Measurements from ENCODE around the gene TNFRSF25. TPM values are rescaled to one million over a fixed set of nuclear protein-coding genes. Genes with fewer than 3 reads are reported as not detected.

Gene TNFRSF25
- total and polyA plus RNA-seq, 2 experiments from 2014 or later: 13.6 to 25.3 TPM

DNA sequence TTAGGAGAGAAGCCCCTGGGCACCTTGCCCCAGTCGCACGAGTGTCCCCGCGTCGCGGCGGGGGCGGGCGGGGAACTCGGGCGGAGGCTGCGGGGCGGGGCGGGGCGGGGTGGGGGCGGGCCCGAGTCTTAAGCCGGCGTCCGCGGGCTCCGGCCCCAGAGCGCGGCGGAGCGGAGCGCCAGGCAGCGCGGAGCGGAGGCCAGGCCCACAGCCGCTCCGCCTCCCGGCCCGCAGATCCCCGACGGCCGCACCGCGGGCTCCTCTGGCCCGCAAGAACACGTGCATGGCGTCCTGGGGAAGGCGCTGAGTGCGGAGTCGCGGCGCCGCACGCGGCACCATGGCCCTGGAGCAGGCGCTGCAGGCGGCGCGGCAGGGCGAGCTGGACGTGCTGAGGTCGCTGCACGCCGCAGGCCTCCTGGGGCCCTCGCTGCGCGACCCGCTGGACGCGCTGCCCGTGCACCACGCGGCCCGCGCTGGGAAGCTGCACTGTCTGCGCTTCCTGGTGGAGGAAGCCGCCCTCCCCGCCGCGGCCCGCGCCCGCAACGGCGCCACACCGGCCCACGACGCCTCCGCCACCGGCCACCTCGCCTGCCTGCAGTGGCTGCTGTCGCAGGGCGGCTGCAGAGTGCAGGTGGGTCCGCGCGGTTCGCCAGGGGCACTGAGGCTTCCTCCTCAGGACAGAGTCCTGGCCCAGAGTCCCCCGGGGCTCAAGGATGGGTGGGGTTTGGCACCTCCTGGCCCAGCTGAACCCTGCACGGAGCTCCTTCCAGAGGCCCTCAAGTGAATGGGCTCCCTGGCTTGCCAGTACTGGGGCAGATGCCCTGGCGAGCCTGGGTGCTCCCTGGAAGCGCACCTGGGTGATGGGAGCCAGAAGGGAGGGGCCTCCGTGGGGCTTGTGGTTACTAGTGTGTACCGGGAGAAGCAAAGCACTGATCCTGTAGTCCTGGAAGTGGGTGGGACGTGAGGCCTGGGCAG, 41.1 kb downstream of the TNFRSF25 start, which contains the start of gene ESPN:
Gene ESPN, plus strand, starts transcription at position 158 of the 975 bp plus-strand sequence. Its CDS starts 180 bp downstream, at position 338.
- no peak for TF ChIP-seq POLR2AphosphoS5 (IDR thresholded peaks at IDR 0.05; ENCODE audit: low read depth)
- TF ChIP-seq, protein P1, sequence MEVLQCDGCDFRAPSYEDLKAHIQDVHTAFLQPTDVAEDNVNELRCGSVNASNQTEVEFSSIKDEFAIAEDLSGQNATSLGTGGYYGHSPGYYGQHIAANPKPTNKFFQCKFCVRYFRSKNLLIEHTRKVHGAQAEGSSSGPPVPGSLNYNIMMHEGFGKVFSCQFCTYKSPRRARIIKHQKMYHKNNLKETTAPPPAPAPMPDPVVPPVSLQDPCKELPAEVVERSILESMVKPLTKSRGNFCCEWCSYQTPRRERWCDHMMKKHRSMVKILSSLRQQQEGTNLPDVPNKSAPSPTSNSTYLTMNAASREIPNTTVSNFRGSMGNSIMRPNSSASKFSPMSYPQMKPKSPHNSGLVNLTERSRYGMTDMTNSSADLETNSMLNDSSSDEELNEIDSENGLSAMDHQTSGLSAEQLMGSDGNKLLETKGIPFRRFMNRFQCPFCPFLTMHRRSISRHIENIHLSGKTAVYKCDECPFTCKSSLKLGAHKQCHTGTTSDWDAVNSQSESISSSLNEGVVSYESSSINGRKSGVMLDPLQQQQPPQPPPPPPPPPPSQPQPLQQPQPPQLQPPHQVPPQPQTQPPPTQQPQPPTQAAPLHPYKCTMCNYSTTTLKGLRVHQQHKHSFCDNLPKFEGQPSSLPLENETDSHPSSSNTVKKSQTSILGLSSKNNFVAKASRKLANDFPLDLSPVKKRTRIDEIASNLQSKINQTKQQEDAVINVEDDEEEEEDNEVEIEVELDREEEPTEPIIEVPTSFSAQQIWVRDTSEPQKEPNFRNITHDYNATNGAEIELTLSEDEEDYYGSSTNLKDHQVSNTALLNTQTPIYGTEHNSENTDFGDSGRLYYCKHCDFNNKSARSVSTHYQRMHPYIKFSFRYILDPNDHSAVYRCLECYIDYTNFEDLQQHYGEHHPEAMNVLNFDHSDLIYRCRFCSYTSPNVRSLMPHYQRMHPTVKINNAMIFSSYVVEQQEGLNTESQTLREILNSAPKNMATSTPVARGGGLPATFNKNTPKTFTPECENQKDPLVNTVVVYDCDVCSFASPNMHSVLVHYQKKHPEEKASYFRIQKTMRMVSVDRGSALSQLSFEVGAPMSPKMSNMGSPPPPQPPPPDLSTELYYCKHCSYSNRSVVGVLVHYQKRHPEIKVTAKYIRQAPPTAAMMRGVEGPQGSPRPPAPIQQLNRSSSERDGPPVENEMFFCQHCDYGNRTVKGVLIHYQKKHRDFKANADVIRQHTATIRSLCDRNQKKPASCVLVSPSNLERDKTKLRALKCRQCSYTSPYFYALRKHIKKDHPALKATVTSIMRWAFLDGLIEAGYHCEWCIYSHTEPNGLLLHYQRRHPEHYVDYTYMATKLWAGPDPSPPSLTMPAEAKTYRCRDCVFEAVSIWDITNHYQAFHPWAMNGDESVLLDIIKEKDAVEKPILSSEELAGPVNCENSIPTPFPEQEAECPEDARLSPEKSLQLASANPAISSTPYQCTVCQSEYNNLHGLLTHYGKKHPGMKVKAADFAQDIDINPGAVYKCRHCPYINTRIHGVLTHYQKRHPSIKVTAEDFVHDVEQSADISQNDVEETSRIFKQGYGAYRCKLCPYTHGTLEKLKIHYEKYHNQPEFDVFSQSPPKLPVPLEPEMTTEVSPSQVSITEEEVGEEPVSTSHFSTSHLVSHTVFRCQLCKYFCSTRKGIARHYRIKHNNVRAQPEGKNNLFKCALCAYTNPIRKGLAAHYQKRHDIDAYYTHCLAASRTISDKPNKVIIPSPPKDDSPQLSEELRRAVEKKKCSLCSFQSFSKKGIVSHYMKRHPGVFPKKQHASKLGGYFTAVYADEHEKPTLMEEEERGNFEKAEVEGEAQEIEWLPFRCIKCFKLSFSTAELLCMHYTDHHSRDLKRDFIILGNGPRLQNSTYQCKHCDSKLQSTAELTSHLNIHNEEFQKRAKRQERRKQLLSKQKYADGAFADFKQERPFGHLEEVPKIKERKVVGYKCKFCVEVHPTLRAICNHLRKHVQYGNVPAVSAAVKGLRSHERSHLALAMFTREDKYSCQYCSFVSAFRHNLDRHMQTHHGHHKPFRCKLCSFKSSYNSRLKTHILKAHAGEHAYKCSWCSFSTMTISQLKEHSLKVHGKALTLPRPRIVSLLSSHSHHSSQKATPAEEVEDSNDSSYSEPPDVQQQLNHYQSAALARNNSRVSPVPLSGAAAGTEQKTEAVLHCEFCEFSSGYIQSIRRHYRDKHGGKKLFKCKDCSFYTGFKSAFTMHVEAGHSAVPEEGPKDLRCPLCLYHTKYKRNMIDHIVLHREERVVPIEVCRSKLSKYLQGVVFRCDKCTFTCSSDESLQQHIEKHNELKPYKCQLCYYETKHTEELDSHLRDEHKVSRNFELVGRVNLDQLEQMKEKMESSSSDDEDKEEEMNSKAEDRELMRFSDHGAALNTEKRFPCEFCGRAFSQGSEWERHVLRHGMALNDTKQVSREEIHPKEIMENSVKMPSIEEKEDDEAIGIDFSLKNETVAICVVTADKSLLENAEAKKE (CRISPR knock-in tag; IDR thresholded peaks at IDR 0.05): no peak
- TF ChIP-seq NANOG (IDR thresholded peaks at IDR 0.05; ENCODE audit: borderline replicate concordance): no peak
- TF ChIP-seq EZH2 (IDR thresholded peaks at IDR 0.05; ENCODE audit: low read depth, unreplicated experiment): peak; percentile 24
- peak; percentile 76 for TF ChIP-seq EZH2phosphoT487 (IDR thresholded peaks at IDR 0.05; ENCODE audit: unreplicated experiment)
- TF ChIP-seq STAT1 (IDR thresholded peaks at IDR 0.05; ENCODE audit: unreplicated experiment): no peak
- TF ChIP-seq, protein P2, sequence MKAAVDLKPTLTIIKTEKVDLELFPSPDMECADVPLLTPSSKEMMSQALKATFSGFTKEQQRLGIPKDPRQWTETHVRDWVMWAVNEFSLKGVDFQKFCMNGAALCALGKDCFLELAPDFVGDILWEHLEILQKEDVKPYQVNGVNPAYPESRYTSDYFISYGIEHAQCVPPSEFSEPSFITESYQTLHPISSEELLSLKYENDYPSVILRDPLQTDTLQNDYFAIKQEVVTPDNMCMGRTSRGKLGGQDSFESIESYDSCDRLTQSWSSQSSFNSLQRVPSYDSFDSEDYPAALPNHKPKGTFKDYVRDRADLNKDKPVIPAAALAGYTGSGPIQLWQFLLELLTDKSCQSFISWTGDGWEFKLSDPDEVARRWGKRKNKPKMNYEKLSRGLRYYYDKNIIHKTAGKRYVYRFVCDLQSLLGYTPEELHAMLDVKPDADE (IDR thresholded peaks at IDR 0.05): no peak
- no peak for TF ChIP-seq JUNB (IDR thresholded peaks at IDR 0.05; ENCODE audit: unreplicated experiment)
- no peak for TF ChIP-seq ZNF114 (CRISPR knock-in tag; IDR thresholded peaks at IDR 0.05)
- no peak for TF ChIP-seq CREB1 (CRISPR knock-in tag; IDR thresholded peaks at IDR 0.05; ENCODE audit: low read depth)
- no peak for TF ChIP-seq ZNF331 (CRISPR knock-in tag; IDR thresholded peaks at IDR 0.05; ENCODE audit: low read depth)
- TF ChIP-seq CTCF (conservative IDR thresholded peaks at IDR 0.05; ENCODE audit: low read depth in 2 of 2): no peak
- TF ChIP-seq, protein P3, sequence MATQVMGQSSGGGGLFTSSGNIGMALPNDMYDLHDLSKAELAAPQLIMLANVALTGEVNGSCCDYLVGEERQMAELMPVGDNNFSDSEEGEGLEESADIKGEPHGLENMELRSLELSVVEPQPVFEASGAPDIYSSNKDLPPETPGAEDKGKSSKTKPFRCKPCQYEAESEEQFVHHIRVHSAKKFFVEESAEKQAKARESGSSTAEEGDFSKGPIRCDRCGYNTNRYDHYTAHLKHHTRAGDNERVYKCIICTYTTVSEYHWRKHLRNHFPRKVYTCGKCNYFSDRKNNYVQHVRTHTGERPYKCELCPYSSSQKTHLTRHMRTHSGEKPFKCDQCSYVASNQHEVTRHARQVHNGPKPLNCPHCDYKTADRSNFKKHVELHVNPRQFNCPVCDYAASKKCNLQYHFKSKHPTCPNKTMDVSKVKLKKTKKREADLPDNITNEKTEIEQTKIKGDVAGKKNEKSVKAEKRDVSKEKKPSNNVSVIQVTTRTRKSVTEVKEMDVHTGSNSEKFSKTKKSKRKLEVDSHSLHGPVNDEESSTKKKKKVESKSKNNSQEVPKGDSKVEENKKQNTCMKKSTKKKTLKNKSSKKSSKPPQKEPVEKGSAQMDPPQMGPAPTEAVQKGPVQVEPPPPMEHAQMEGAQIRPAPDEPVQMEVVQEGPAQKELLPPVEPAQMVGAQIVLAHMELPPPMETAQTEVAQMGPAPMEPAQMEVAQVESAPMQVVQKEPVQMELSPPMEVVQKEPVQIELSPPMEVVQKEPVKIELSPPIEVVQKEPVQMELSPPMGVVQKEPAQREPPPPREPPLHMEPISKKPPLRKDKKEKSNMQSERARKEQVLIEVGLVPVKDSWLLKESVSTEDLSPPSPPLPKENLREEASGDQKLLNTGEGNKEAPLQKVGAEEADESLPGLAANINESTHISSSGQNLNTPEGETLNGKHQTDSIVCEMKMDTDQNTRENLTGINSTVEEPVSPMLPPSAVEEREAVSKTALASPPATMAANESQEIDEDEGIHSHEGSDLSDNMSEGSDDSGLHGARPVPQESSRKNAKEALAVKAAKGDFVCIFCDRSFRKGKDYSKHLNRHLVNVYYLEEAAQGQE (IDR thresholded peaks at IDR 0.05; ENCODE audit: unreplicated experiment): no peak
- H3K4me1 ChIP-seq (ENCODE audit: insufficient read depth): peaks cover 7% of the 10 kb centered on the region; the same call in 1 of the 2 replicates
- no peaks in the 10 kb centered on the region for H3K36me3 ChIP-seq (ENCODE audit: insufficient read depth)
- peak within 1 kb of the TSS; percentile 51 for H3K4me3 ChIP-seq
- ATAC-seq: peak; percentile 14
- peaks cover 14% of the 10 kb centered on the region; the same call in 2 of the 3 replicates for H3K4me1 Mint-ChIP-seq
- H3K36me3 Mint-ChIP-seq (ENCODE audit: low read depth): no peaks in the 10 kb centered on the region
- no peaks in the 10 kb centered on the region for H4K20me1 ChIP-seq (replicated peaks; ENCODE audit: insufficient read depth)
- peaks cover 75% of the 10 kb centered on the region for H3K27me3 ChIP-seq (ENCODE audit: insufficient read depth)
- no peaks in the 10 kb centered on the region for H3K9me2 ChIP-seq (ENCODE audit: insufficient read depth)
- H3K4me2 ChIP-seq: peak within 1 kb of the TSS; percentile 80
- H3K4me3 Mint-ChIP-seq: peak within 1 kb of the TSS; percentile 57
- DNase-seq (ENCODE audit: low spot score): peak; percentile 60
- no peak within 1 kb of the TSS for H3K27ac Mint-ChIP-seq
- H3K27me3 Mint-ChIP-seq (ENCODE audit: insufficient read depth, low read depth, poor library complexity): peaks cover 72% of the 10 kb centered on the region
- peak within 1 kb of the TSS; percentile 91 for H2AFZ ChIP-seq
- H3K79me2 ChIP-seq (replicated peaks; ENCODE audit: insufficient read depth): no peaks in the 10 kb centered on the region
- no peak within 1 kb of the TSS for H3K27ac ChIP-seq (ENCODE audit: low read depth)
- H3F3A ChIP-seq (replicated peaks; ENCODE audit: low read depth): peaks cover 22% of the 10 kb centered on the region
- no peaks in the 10 kb centered on the region for H3K9me3 Mint-ChIP-seq

Data from GM23338 (cell line).